ENCODE data around the gene PMVK. TPM values are rescaled to one million over a fixed set of nuclear protein-coding genes. Genes with fewer than 3 reads are reported as not detected.

The PMVK gene
- polyA plus RNA-seq, 2 donors, result 29.4 to 68.9 TPM

GRCh38 chr1:154960446-154961136 is 24.1 kb upstream of the PMVK start:
- Histone ChIP-seq H3K4me3 (ENCODE audit: low read depth in 1 of 2, low read length in 2 of 2) (peak overlapping the region; percentile 89 to 95), H3K4me1 (ENCODE audit: control insufficient read depth in 2 of 2, insufficient read depth in 2 of 2, low read length in 1 of 2) (peaks cover 6 to 9% of the 10 kb centered on the region in 2 donors), H3K27me3 (ENCODE audit: control insufficient read depth in 1 of 2, insufficient read depth in 2 of 2, low read length in 2 of 2) (no peaks in the 10 kb centered on the region), H3K9me3 (ENCODE audit: control insufficient read depth in 2 of 2, insufficient read depth in 1 of 2, low read depth in 1 of 2, low read length in 1 of 2) (no peaks in the 10 kb centered on the region), H3K36me3 (ENCODE audit: control insufficient read depth in 2 of 2, insufficient read depth in 2 of 2, low read length in 1 of 2) (peaks cover 6 to 30% of the 10 kb centered on the region in 2 donors), H3K27ac (ENCODE audit: low read depth in 2 of 2, low read length in 1 of 2) (peak overlapping the region; percentile 3 to 26)
- WGBS, 2 donors, result 29 to 31% methylated on average over 10 of the region's 10 CpGs

GRCh38 chr1:154959426-154959780 is 22.9 kb upstream of the PMVK start:
- Histone ChIP-seq H3K4me3 (ENCODE audit: low read depth in 1 of 2, low read length in 2 of 2) (no peak overlapping the region), H3K9me3 (ENCODE audit: control insufficient read depth in 2 of 2, insufficient read depth in 1 of 2, low read depth in 1 of 2, low read length in 1 of 2) (no peaks in the 10 kb centered on the region), H3K27me3 (ENCODE audit: control insufficient read depth in 1 of 2, insufficient read depth in 2 of 2, low read length in 2 of 2) (no peaks in the 10 kb centered on the region), H3K4me1 (ENCODE audit: control insufficient read depth in 2 of 2, insufficient read depth in 2 of 2, low read length in 1 of 2) (peaks cover 11 to 12% of the 10 kb centered on the region in 2 donors), H3K27ac (ENCODE audit: low read depth in 2 of 2, low read length in 1 of 2) (no peak overlapping the region), H3K36me3 (ENCODE audit: control insufficient read depth in 2 of 2, insufficient read depth in 2 of 2, low read length in 1 of 2) (peaks cover 3 to 22% of the 10 kb centered on the region in 2 donors)
- WGBS, 2 donors, result 87 to 89% methylated on average over 7 of the region's 7 CpGs

- 88 to 90% methylated on average over 16 of the region's 16 CpGs for WGBS, 2 donors
- Histone ChIP-seq H3K4me1 (ENCODE audit: control insufficient read depth in 2 of 2, insufficient read depth in 2 of 2, low read length in 1 of 2) (peaks cover 11 to 12% of the 10 kb centered on the region in 2 donors), H3K9me3 (ENCODE audit: control insufficient read depth in 2 of 2, insufficient read depth in 1 of 2, low read depth in 1 of 2, low read length in 1 of 2) (no peaks in the 10 kb centered on the region), H3K27me3 (ENCODE audit: control insufficient read depth in 1 of 2, insufficient read depth in 2 of 2, low read length in 2 of 2) (no peaks in the 10 kb centered on the region), H3K36me3 (ENCODE audit: control insufficient read depth in 2 of 2, insufficient read depth in 2 of 2, low read length in 1 of 2) (peaks cover 3 to 21% of the 10 kb centered on the region in 2 donors), H3K27ac (ENCODE audit: low read depth in 2 of 2, low read length in 1 of 2) (no peak overlapping the region), H3K4me3 (ENCODE audit: low read depth in 1 of 2, low read length in 2 of 2) (no peak overlapping the region)
Measured at GRCh38 chr1:154958681-154959425, 22.3 kb upstream of the PMVK start.

GRCh38 chr1:154958036-154958435 is 21.5 kb upstream of the PMVK start:
- Histone ChIP-seq H3K4me1 (ENCODE audit: control insufficient read depth in 2 of 2, insufficient read depth in 2 of 2, low read length in 1 of 2) (peaks cover 11 to 13% of the 10 kb centered on the region in 2 donors), H3K4me3 (ENCODE audit: low read depth in 1 of 2, low read length in 2 of 2) (no peak overlapping the region), H3K27ac (ENCODE audit: low read depth in 2 of 2, low read length in 1 of 2) (no peak overlapping the region), H3K27me3 (ENCODE audit: control insufficient read depth in 1 of 2, insufficient read depth in 2 of 2, low read length in 2 of 2) (no peaks in the 10 kb centered on the region), H3K36me3 (ENCODE audit: control insufficient read depth in 2 of 2, insufficient read depth in 2 of 2, low read length in 1 of 2) (peaks cover 3 to 15% of the 10 kb centered on the region in 2 donors), H3K9me3 (ENCODE audit: control insufficient read depth in 2 of 2, insufficient read depth in 1 of 2, low read depth in 1 of 2, low read length in 1 of 2) (no peaks in the 10 kb centered on the region)
- 64 to 74% methylated on average over 2 of the region's 2 CpGs for WGBS, 2 donors

- 39 to 40% methylated on average over 9 of the region's 9 CpGs for WGBS, 2 donors
- Histone ChIP-seq H3K27me3 (ENCODE audit: control insufficient read depth in 1 of 2, insufficient read depth in 2 of 2, low read length in 2 of 2) (no peaks in the 10 kb centered on the region), H3K27ac (ENCODE audit: low read depth in 2 of 2, low read length in 1 of 2) (peak overlapping the region; percentile 11 to 91), H3K4me3 (ENCODE audit: low read depth in 1 of 2, low read length in 2 of 2) (no peak overlapping the region), H3K9me3 (ENCODE audit: control insufficient read depth in 2 of 2, insufficient read depth in 1 of 2, low read depth in 1 of 2, low read length in 1 of 2) (no peaks in the 10 kb centered on the region), H3K4me1 (ENCODE audit: control insufficient read depth in 2 of 2, insufficient read depth in 2 of 2, low read length in 1 of 2) (peaks cover 8 to 14% of the 10 kb centered on the region in 2 donors), H3K36me3 (ENCODE audit: control insufficient read depth in 2 of 2, insufficient read depth in 2 of 2, low read length in 1 of 2) (peaks cover 3 to 14% of the 10 kb centered on the region in 2 donors)
Measured at GRCh38 chr1:154957091-154957657, 20.7 kb upstream of the PMVK start.

GRCh38 chr1:154956544-154956941 is 20.0 kb upstream of the PMVK start:
- Histone ChIP-seq H3K9me3 (ENCODE audit: control insufficient read depth in 2 of 2, insufficient read depth in 1 of 2, low read depth in 1 of 2, low read length in 1 of 2) (no peaks in the 10 kb centered on the region), H3K4me1 (ENCODE audit: control insufficient read depth in 2 of 2, insufficient read depth in 2 of 2, low read length in 1 of 2) (peaks cover 8 to 14% of the 10 kb centered on the region in 2 donors), H3K4me3 (ENCODE audit: low read depth in 1 of 2, low read length in 2 of 2) (peak overlapping the region; percentile 34 to 68), H3K36me3 (ENCODE audit: control insufficient read depth in 2 of 2, insufficient read depth in 2 of 2, low read length in 1 of 2) (peaks cover 3 to 14% of the 10 kb centered on the region in 2 donors), H3K27me3 (ENCODE audit: control insufficient read depth in 1 of 2, insufficient read depth in 2 of 2, low read length in 2 of 2) (no peaks in the 10 kb centered on the region), H3K27ac (ENCODE audit: low read depth in 2 of 2, low read length in 1 of 2) (peak overlapping the region; percentile 46 to 91)
- WGBS, 2 donors, result 8 to 13% methylated on average over 6 of the region's 6 CpGs

GRCh38 chr1:154955718-154956543 is 19.4 kb upstream of the PMVK start, which contains the start of gene PBXIP1:
Gene PBXIP1, minus strand, starts transcription at chr1:154956099. Its CDS starts 2,378 bp downstream, at chr1:154953721.
- peaks cover 8 to 14% of the 10 kb centered on the region in 2 donors for H3K4me1 ChIP-seq (ENCODE audit: control insufficient read depth in 2 of 2, insufficient read depth in 2 of 2, low read length in 1 of 2)
- 0 to 1% methylated on average over 18 of the region's 18 CpGs for WGBS, 2 donors
- no peaks in the 10 kb centered on the region for H3K27me3 ChIP-seq (ENCODE audit: control insufficient read depth in 1 of 2, insufficient read depth in 2 of 2, low read length in 2 of 2)
- H3K27ac ChIP-seq (ENCODE audit: low read depth in 2 of 2, low read length in 1 of 2), result peak within 1 kb of the TSS; percentile 76 to 91
- peak within 1 kb of the TSS; percentile 42 to 68 for H3K4me3 ChIP-seq (ENCODE audit: low read depth in 1 of 2, low read length in 2 of 2)
- H3K9me3 ChIP-seq (ENCODE audit: control insufficient read depth in 2 of 2, insufficient read depth in 1 of 2, low read depth in 1 of 2, low read length in 1 of 2), result no peaks in the 10 kb centered on the region
- H3K36me3 ChIP-seq (ENCODE audit: control insufficient read depth in 2 of 2, insufficient read depth in 2 of 2, low read length in 1 of 2), result peaks cover 3 to 17% of the 10 kb centered on the region in 2 donors

GRCh38 chr1:154955039-154955717 is 18.7 kb upstream of the PMVK start:
- H3K27ac ChIP-seq (ENCODE audit: low read depth in 2 of 2, low read length in 1 of 2), result peak overlapping the region; percentile 76 to 91
- peaks cover 3 to 25% of the 10 kb centered on the region in 2 donors for H3K36me3 ChIP-seq (ENCODE audit: control insufficient read depth in 2 of 2, insufficient read depth in 2 of 2, low read length in 1 of 2)
- WGBS, 2 donors, result 12 to 19% methylated on average over 4 of the region's 4 CpGs
- H3K9me3 ChIP-seq (ENCODE audit: control insufficient read depth in 2 of 2, insufficient read depth in 1 of 2, low read depth in 1 of 2, low read length in 1 of 2), result no peaks in the 10 kb centered on the region
- peaks cover 8 to 14% of the 10 kb centered on the region in 2 donors for H3K4me1 ChIP-seq (ENCODE audit: control insufficient read depth in 2 of 2, insufficient read depth in 2 of 2, low read length in 1 of 2)
- peak overlapping the region; percentile 42 to 68 for H3K4me3 ChIP-seq (ENCODE audit: low read depth in 1 of 2, low read length in 2 of 2)
- H3K27me3 ChIP-seq (ENCODE audit: control insufficient read depth in 1 of 2, insufficient read depth in 2 of 2, low read length in 2 of 2), result no peaks in the 10 kb centered on the region

Data from esophagus (tissue), 2 donors.